ENCODE results near the gene MAN2C1. TPM values are rescaled to one million over a fixed set of nuclear protein-coding genes. Genes with fewer than 3 reads are reported as not detected.

The MAN2C1 gene
- total and polyA plus RNA-seq, 9 of the 15 experiments (the other 6 are each of a cell fraction or from before 2014, with no cell fraction given), result 2.0 to 141 (median 39.9) TPM

- no TSS peak for BruUV-seq (replicated peaks)
- DNase-seq (ENCODE audit: extremely low read depth in 1 of 4, low spot score in 3 of 4) (no peak), ATAC-seq (peak; percentile 75), FAIRE-seq (no peak)
- no peaks in the 10 kb centered on the region for H3K27me3 ChIP-seq (ENCODE audit: control insufficient read depth in 2 of 2, insufficient read depth in 2 of 2, low read length in 2 of 2)
- no peaks in the 10 kb centered on the region for H3K9me1 ChIP-seq (ENCODE audit: control insufficient read depth, insufficient read depth, low read length)
- H2AFZ ChIP-seq (ENCODE audit: low read depth, low read length), result no peak overlapping the region
- CTCF ChIA-PET (ENCODE audit: low intra/inter-chr PET ratio), result interaction anchor here (0.7 kb wide), 1 partner anchor 472 kb away, joined by 3 read pairs; no protein-coding TSS in a partner anchor
- intact Hi-C loops (cut with micrococcal nuclease), result no loop called here
- H3K27ac ChIP-seq (ENCODE audit: extremely low read depth, low read depth, low read length), result no peak overlapping the region
- in situ Hi-C loops (cut with MboI), result loop anchor here (10.0 kb wide), 1 partner anchor 785 kb away; no protein-coding TSS in a partner anchor
- H3K9ac ChIP-seq (ENCODE audit: insufficient read depth in 1 of 2, low read depth in 2 of 2, low read length in 2 of 2), result no peak overlapping the region
- TF ChIP-seq ARID3A (IDR thresholded peaks at IDR 0.05; ENCODE audit: borderline replicate concordance, low read depth, low read length) (no peak), TAF9B (IDR thresholded peaks at IDR 0.05; ENCODE audit: partially characterized antibody) (no peak), TAF1 (IDR thresholded peaks at IDR 0.05; ENCODE audit: control insufficient read depth, extremely low read depth, insufficient read depth, low read length, severe bottlenecking) (no peak), YY1 (IDR thresholded peaks at IDR 0.05; ENCODE audit: borderline replicate concordance in 1 of 3, control insufficient read depth in 1 of 3, extremely low read depth in 1 of 3, insufficient read depth in 3 of 3, insufficient read length in 1 of 3, insufficient replicate concordance in 2 of 3, low read depth in 1 of 3, low read length in 2 of 3) (no peak), ZNF143 (CRISPR knock-in tag; IDR thresholded peaks at IDR 0.05) (no peak), BHLHE40 (IDR thresholded peaks at IDR 0.05; ENCODE audit: low read length) (no peak), MEF2A (IDR thresholded peaks at IDR 0.05; ENCODE audit: control insufficient read depth, low read depth, low read length) (no peak), MAFF (IDR thresholded peaks at IDR 0.05; ENCODE audit: low read length) (no peak)
- H3K4me1 ChIP-seq (replicated peaks in 1 of 2; ENCODE audit: control insufficient read depth in 2 of 2, insufficient read depth in 2 of 2, low read length in 2 of 2), result no peaks in the 10 kb centered on the region; a peak in 1 of 5 replicates
- H3K4me3 ChIP-seq, result no peak overlapping the region
- WGBS (ENCODE audit: insufficient coverage, low coverage, missing lambda C conversion rate), result 50% methylated on average over 1 of the region's 2 CpGs
- H3K4me2 ChIP-seq (ENCODE audit: insufficient read depth, low read length), result no peak overlapping the region
- H3K36me3 ChIP-seq (ENCODE audit: control insufficient read depth, insufficient read depth, low read length), result no peaks in the 10 kb centered on the region
- no peaks in the 10 kb centered on the region for H3K9me3 ChIP-seq (replicated peaks; ENCODE audit: control insufficient read depth, insufficient read depth, low read depth, low read length)
- H4K20me1 ChIP-seq (replicated peaks; ENCODE audit: control insufficient read depth, insufficient read depth, low read length), result no peaks in the 10 kb centered on the region
- POLR2A ChIA-PET, result interaction anchor here (0.7 kb wide), 1 partner anchor 262 kb away, joined by 3 read pairs; no protein-coding TSS in a partner anchor
- H3K79me2 ChIP-seq (ENCODE audit: control insufficient read depth, insufficient read depth, low read length), result no peaks in the 10 kb centered on the region
Observed at GRCh38 chr15:75329571-75329970, 38.8 kb downstream of the MAN2C1 start.
